ACHN (cell line): Measurements from ENCODE around the gene CBLN3.

Source experiments
- DNase-seq: peaks from one replicate; pipeline ENCODE4 v3.0.0-alpha.2; 2015
- in situ Hi-C: cut with HindIII; loops from 2 replicates; pipeline ENCODE4 v1.10.0; 2017; ENCODE audit warnings: low sequenced_read_pairs, low pct_ligation_motif_present, low pct_unique_long_range_greater_than_20kb

Gene CBLN3

DNA sequence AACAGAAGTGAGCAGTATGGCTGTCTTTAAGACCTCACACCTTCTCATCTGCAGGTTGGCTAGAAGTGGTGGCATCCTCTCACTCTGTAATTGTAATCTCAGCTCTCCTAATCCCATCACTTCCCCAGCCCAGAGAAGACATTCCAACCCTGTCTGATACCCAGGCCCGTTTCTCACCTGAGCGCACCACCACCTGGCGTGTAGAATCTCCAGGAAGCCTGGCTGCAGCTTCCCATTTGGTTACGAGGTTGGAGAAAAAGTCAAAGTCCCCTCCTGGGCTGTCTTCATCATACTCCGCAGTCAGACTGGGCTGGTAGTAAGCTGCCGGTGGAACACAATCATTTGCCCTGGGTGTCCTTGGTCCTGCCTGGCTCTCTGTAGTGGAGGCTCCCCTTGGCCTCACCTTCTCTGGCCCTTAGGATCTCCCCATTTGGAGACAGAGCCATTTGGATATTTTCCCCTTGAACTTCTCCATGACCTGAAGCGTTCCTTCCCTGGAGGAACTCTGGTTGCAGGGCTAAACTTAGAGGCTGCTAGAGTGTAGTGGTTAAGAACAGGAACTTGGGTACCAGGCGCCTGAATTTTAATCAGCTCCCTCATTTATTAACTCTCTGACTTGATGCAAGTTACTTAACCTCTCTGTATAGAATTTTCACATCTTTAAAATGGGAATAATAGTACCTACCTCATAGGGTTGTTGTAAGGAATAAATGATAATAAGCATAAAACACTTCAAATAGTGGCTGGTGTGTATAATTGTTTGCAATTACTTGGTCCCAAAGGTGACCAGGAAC, 11.3 kb upstream of the CBLN3 start:
- in situ Hi-C loops, result no loop called here
- DNase-seq, result no peak

DNA sequence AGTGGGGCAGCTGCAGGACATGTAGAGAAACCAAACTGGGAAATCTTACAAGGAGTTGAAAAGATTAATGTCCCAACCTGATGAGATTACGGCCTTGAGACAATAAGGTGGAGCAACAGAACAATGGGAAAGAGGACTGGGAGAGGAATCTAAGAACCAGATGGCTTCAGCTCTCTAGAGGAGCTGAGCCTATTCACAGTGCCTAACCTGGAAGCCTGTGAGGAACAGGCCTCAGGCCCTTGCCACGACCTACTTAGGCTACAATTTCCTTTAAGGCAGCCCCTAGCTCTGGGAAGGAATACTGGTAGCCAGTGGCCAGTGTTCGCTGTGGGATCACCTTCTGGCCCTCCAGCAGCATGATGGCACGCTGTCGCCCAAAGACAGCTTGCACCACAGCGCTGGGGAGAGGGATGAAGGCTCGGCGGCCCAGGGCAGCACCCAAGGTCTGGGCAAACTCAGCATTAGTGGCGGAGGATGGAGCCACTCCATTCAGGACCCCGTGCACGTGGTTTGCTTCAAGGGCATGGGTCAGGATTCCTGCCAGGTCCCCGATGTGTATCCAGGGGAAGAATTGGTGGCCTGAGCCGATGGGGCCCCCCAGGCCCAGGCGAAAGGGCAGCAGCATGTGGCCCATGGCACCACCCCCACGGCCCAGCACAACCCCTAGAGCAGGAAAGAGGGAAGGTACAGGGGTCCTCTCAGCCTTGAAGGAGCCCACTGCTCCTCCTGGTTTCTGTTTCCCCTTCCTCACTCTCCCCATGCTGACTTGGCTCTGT, 10.6 kb upstream of the CBLN3 start:
- in situ Hi-C loops, result no loop called here

DNA sequence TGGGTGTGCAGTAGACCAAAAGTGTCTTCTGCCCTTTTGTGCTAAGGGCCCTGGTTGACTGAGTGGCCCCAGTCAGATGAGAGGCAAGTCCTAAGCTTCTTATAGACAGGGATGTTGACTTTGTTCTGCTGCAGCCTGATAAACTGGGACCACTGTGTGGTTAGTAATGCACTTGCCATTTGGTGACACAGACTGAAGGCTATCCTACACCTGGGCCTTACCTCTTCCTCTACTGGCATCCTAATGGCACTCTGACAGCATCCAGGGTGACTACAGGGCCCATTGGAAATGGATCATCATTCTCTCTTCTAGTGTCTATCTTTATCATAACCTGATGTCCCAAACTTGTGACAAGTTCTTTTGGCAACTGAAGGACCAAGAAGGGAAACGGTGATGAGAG, 9.8 kb upstream of the CBLN3 start:
- in situ Hi-C loops, result no loop called here

More for the DNA sequence above, 10.6 kb upstream of the CBLN3 start:
- DNase-seq, result no peak

DNA sequence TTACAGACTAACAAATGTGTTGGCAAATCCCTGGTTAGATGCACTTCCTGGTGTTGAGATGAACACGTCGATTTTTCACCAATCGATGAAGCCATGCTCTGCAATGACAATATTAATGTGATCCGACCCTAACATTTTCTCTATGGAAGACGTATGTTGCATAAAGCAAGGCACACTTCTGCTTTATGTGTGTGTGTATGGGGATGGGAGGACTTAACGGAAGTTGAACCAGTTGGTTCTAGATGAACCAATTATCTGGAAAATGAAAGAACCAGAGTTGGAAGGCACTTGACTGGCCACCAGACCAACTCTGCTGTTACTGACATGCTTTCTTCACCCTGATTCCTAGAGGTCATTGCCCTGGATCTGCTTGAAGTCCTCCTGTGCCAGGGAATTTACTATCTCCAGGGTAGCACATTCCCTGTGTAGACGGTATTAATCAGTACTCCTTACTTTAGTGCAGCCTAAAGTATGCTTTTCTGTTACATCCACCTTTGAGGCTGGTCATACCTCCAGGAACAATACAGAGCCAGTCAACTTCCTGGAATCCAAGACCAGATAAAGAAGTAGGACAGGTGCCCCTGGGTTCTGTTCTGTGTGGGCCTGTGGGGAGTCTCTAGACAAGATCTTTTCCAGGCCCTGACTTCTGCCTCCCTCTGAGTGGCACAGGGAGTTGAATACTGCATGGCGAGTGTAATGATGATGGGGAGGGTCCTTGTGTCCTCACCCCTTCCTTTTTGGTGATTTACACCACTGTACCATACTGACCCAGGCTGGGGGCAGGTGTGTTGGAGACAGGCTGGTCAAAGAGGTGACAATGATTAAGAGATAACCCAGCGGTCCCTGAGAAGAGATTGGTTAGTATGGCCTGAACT, 9.0 kb upstream of the CBLN3 start:
- DNase-seq, result no peak
- in situ Hi-C loops, result no loop called here

More for the DNA sequence above, 9.8 kb upstream of the CBLN3 start:
- no peak for DNase-seq

DNA sequence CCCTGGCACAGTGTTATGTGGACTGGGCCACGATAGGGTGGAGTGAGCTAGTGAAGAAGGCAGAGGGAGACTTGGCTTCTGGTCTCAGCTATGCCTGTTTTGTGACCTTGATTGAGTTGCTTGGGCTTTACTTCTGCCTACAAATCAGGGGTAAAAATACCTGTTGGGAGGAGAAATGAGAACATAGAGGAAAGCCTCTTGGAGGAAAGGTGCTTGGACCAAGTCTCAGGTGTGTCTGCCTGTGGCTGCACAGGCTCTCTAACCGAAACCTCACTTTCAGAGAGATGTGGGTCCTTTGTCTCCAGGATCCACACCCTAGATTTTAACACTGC, 8.2 kb upstream of the CBLN3 start:
- in situ Hi-C loops, result no loop called here
- DNase-seq, result no peak

DNA sequence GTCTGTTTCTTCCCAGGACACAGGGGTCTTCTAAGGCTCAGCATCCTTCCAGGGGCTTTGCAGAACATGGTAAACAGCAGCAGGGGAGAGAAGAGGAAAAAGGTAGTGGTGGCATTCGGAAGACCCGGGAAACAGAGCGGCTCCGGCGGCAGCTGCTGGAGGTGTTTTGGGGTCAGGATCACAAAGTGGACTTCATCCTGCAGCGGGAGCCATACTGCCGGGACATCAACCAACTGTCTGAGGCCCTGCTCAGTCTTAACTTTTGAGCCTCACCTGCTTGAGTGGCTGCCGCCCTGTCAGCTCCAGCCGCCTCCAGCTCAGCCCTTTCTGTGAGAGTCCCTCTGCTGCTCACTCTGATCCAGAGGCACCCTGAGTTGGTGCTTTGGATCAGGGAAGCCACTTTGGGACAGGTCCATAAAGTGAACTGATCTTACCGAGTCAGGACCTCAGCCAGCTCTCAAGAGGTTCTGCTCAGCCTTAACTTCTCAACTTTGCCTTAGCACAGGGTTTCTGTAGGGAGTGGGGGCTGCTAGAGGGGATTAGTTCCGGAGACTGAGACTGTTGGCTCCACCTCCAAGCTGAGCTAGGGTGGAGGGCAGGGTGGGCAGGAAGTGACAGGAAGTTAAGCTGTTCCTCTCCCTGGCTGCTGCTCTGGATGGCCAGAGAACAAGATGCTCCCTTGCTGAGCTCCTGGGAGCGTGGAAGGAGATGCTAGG, 7.7 kb upstream of the CBLN3 start:
- no peak for DNase-seq
- in situ Hi-C loops, result no loop called here

DNA sequence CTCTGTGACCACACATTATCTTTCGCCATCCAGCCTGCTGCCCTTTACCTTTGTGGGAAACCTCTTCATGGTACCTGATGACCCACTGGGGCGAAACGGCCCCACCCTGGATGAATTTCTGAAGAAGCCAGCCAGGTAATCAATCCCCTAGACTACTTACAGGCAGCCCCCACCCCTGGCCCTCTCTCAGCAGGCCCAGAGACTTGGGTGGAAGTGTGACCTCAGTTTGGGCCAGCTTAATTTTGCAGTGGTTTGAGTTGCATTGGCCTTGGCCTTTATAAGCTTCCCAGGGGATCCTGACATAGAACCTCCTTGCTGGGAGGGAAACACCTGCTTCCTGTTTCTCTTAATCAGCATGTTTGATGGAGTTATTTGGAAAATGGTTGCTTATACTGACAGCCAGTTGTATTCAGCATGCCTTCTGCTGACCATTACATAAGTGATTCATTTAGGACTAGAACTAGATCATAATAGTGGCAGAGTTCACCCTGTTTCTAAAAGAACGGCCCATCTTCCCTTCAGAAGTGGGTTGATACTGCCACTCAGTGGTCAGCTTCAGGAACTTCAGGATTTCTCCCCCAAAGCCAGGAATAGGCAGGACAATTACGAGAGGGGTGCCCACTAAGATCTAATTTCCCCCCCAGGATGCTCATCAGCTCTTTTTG, 7.0 kb upstream of the CBLN3 start:
- in situ Hi-C loops, result no loop called here
- peak; percentile 60 for DNase-seq

DNA sequence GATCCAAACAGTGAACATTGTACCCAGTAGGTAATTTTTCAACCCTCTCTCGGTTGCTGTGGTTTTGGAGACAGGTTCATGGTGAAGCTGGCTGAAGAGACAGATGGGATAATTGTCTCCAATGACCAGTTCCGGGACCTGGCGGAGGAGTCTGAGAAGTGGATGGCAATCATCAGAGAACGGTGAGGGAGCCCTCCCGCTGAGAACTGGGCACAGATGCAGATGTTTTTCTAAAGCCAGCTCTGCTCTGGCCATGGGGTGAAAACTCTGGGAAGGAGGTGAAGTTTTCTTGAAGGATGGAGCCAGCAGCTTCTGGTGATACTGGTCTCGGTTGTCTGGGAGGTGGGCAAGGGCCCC, 6.5 kb upstream of the CBLN3 start:
- in situ Hi-C loops, result no loop called here
- DNase-seq, result no peak

DNA sequence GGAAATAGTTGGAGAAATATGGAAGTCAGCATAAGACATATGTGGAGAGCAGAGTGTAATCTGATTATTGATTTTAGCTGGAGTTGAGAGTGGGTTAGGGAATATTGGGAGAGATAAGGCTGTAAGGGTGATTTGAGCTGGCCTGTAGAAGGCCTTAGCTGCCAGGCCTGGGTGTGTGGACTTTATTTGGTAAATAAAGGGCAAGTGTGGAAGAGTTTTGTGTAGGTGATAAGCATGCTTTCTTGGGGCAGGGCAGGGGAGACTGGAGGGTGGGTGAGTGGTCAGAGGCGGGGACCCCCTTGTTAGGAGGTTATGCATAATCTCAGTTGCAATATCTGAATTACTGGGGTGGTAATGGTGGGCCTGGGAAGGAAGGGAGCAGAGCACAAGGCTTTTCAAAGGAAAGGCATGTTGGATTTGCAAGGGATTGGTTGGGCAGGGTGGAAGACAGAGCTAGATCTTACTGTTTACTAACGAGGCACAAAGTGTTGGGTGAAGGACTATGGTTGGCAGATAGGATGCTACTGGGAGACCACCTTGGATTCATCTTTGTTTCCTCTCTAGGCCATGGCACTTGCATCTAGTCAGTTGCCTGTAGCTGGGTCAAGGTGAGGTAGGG, 5.8 kb upstream of the CBLN3 start:
- in situ Hi-C loops, result no loop called here
- no peak for DNase-seq

DNA sequence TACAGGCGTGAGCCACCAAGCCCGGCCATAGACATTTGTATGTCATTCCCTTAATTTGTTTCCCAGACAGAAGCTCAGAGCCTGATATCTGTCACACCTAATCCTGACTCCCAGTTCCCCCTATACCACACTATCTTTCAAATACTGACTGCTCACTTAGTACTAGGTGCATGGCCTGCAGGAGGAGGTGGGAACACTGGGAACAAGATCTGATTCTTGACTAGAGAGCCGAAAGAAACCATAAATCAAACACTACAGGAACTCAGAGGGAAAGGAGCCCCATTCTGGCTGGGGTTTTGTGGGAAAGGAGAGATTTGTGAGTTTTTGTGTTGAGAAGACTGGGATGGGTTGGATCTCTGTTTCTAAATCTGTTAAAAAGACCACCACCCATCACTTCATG, 5.2 kb upstream of the CBLN3 start:
- DNase-seq, result no peak
- in situ Hi-C loops, result no loop called here

DNA sequence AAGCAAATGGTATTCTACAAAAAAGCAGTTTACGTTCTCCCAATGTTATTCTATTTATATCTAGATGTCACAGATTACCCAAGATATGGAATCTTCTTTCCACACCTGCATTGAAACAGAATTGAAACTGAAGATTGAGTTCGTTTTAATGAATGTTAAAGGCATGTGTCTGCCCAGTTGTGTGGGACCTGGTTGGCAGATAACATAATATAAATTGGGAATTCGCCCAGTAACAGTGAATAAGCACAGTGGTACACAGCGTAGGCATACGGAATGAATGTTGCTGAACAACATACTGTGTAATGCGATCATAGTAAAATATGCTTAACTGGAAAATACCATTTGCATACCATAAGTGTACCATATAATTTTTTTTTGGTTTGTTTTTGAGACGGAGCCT, 4.6 kb upstream of the CBLN3 start:
- in situ Hi-C loops, result no loop called here
- no peak for DNase-seq

DNA sequence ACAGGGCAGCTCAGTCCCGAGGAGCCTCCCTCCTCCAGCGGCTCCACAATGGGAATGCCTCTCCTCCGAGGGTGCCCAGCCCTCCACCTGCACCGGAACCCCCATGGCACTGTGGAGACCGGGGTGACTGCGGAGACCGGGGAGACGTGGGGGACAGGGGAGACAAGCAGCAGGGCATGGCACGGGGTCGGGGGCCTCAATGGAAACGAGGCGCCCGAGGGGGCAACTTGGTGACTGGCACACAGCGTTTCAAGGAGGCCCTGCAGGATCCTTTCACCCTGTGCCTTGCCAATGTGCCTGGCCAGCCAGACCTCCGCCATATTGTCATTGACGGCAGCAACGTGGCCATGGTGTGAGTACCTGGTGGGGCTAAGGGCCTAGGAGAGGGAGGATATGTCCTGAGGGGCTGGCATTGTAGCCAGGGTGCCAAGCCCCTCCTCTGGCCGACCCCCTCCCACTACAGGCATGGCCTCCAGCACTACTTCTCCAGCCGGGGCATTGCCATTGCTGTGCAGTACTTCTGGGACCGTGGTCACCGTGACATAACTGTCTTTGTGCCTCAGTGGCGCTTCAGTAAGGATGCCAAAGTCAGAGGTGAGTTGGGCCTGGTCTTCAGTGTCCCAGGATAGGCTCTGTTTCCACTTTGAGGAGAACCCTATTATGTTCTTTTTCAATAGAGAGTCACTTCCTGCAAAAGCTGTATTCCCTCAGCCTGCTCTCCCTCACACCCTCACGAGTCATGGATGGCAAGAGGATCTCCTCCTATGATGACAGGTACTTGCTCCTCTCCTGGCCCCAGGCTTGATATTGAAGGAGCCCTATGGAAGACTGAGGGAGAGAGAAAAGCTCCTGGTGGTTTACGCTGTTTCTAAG, 3.0 kb upstream of the CBLN3 start:
- DNase-seq, result no peak
- in situ Hi-C loops, result no loop called here

DNA sequence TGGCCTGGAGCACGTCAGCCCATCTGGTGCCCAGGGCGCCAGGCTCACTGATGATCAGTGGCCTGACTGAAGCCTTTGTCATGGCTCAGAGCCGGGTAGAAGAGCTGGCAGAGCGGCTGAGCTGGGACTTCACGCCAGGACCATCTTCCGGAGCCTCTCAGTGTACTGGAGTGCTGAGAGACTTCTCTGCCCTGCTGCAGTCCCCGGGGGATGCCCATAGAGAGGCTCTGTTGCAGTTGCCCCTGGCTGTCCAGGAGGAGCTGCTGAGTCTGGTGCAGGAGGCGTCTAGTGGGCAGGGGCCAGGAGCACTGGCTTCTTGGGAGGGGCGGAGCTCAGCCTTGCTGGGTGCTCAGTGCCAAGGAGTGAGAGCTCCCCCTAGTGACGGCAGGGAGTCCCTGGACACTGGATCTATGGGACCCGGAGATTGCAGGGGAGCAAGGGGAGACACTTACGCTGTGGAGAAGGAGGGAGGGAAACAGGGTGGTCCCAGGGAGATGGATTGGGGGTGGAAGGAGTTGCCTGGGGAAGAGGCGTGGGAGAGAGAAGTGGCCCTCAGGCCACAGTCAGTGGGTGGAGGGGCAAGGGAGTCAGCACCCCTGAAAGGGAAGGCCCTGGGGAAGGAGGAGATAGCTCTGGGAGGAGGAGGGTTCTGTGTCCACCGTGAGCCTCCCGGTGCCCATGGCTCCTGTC, 2.2 kb upstream of the CBLN3 start:
- DNase-seq, result peak; percentile 85
- in situ Hi-C loops, result no loop called here

DNA sequence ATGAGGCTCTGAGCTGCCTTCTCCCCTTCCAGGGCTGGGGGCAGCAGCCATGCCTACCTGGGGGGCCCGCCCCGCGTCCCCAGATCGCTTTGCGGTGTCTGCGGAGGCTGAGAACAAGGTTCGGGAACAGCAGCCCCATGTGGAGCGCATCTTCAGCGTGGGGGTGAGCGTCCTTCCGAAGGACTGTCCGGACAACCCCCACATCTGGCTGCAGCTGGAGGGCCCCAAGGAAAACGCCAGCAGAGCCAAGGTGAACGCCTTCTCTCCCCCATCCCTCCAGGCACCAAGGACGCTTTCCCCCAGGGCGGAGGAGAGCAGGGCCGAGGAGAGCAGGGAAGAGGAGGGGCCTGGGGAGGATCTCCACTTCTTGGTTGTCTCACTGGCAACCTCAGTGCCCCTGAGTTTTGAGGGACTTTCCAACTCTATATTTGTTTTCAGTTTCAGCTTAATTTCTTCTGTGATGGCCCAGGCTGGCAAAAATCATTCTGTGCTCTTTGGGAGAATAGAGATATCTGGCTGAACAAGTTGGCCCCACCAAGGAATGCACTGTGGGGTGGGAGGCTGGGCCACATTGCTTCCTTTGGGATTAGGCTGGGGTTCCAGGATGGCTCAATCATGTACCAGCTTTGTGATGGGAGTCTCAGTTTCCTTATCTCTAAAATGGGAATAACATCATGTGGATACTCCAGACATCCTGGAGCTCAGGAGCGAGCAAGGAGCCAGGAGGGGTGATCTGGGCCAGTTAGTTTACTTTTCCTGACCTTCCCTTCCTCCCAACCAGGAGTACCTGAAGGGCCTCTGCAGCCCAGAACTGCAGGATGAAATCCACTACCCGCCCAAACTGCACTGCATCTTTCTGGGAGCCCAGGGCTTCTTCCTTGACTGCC, 1.5 kb upstream of the CBLN3 start:
- in situ Hi-C loops, result no loop called here
- DNase-seq, result no peak

DNA sequence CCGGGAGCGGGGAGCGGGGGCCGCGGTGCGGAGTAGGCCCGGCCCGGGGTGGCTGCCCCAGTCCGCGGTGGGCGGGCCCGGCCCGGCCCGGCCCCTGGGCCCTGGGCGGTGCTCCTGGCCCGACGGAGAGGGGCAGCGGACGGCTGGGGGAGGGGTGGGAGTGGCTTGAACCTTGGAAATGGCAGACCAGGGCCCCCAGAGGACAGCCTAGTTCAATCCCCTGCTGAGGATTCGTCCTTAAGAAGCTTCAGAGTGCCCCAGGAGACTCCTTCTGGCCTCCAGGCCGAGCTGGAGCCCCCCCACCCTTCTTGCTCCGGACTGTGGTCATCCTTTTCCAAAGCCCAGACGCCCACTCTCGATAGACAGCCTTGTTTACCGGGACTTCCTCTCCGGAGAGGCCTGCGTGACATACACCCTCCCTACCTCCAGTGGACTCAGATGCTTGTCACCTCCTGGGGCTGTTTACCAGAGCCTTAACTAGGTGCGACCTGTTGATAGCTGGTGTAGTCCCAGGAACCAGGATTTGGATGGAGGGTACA, 744 bp upstream of the CBLN3 start:
- in situ Hi-C loops, result no loop called here
- DNase-seq, result peak; percentile 64
